Activated CD4-positive, CD25-positive, alpha-beta regulatory T cell treated with anti-CD3 and anti-CD28 coated beads, Interleukin-2, amount 50 U/mL, for 24 hours (primary cell): ENCODE results near the gene SFT2D3.

Source experiments
- ATAC-seq, 2 donors: fragments of 150-1000 bp; cut with Tn5 transposase; one replicate each; pipeline ENCODE4 v1.10.0; 2021; ENCODE audit warnings: mild to moderate bottlenecking in 1 of 2, moderate library complexity in 1 of 2

Gene SFT2D3

GRCh38 chr2:127683056-127683455, 18.2 kb upstream of the SFT2D3 start:
- ATAC-seq: no peak

GRCh38 chr2:127683757-127684156, 17.5 kb upstream of the SFT2D3 start:
- ATAC-seq: no peak

DNA sequence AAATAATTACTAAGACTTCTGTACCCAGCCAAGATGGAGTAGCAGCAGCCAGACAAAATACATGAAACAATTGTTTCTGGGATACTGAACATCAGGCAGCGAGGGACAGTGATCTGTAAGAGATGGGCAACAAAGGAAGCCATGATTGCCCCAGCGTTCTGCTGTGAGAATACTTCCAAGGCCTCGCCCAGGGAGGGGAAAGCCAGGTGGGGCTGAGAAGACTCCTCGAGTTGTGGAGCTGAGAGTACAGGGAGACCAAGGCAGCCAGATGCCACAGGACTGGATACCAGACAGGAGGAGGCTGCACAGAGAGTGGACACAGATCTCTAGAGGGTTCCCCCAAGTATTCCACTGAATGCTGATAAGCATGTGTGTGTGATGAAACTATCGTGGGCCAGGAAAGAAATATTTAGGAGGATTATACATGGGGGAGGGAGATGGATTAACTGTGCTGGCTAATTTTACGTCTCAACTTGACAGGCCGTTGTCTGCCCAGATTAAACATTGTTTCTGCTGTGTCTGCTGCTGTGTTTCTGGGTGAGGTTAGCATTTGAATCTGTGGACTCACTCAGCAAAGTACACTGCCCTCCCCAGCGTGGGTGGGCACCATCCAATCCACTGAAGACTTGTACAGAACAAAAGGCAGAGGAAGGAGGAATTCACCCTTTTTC, 15.8 kb upstream of the SFT2D3 start:
- ATAC-seq: no peak

GRCh38 chr2:127688405-127688804, 12.9 kb upstream of the SFT2D3 start:
- no peak for ATAC-seq

GRCh38 chr2:127690696-127691095, 10.6 kb upstream of the SFT2D3 start:
- ATAC-seq: no peak

DNA sequence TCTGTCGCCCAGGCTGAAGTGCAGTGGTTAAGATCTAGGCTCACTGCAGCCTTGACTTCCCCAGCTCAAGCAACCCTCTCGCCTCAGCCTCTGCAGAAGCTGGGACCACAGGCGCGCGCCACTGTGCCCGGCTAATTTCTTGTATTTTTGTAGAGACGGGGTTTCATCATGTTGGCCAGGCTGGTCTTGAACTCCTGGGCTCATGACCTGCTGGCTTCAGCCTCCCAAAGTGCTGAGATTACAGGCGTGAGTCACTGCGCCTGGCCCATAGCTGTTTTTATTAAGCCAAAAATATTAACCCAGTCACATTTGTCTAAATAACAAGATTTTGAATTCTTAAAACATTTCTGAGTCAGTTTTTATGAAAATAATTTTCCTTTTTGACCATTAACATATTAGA, 6.3 kb upstream of the SFT2D3 start:
- ATAC-seq: no peak

- ATAC-seq: peak; percentile 39 to 69
Observed at GRCh38 chr2:127695491-127696472, 5.5 kb upstream of the SFT2D3 start.

GRCh38 chr2:127697482-127698180, 3.7 kb upstream of the SFT2D3 start:
- ATAC-seq: no peak

- ATAC-seq: no peak
Observed at GRCh38 chr2:127698553-127699355, 2.5 kb upstream of the SFT2D3 start.

GRCh38 chr2:127700527-127701192, 637 bp upstream of the SFT2D3 start:
- ATAC-seq: peak; percentile 1 to 2

DNA sequence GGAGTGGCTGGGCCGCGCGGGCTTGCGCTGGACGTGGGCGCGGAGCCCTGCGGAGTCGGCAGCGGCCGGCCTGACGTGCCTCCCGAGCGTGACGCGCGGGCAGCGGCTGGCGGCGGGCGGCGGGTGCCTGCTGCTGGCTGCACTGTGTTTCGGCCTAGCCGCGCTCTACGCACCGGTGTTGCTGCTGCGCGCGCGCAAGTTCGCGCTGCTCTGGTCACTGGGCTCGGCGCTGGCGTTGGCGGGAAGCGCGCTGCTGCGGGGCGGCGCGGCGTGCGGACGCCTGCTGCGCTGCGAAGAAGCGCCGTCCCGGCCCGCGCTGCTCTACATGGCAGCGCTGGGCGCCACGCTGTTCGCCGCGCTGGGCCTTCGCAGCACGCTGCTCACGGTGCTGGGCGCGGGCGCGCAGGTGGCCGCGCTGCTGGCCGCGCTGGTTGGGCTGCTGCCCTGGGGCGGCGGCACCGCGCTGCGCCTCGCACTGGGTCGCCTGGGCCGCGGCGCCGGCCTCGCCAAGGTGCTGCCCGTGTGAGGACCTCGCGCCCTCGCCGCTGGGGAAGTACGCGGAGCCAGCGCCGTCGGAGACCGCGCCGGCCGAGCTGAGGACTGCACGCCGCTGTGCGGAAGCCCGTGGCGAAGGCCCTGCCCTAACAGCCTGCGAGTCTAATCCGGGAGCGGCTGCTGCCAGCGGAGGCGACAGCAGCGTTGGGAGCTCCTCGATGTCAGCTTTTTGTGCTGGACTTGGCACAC, 526 bp downstream of the SFT2D3 start:
- ATAC-seq: peak; percentile 78 to 81

DNA sequence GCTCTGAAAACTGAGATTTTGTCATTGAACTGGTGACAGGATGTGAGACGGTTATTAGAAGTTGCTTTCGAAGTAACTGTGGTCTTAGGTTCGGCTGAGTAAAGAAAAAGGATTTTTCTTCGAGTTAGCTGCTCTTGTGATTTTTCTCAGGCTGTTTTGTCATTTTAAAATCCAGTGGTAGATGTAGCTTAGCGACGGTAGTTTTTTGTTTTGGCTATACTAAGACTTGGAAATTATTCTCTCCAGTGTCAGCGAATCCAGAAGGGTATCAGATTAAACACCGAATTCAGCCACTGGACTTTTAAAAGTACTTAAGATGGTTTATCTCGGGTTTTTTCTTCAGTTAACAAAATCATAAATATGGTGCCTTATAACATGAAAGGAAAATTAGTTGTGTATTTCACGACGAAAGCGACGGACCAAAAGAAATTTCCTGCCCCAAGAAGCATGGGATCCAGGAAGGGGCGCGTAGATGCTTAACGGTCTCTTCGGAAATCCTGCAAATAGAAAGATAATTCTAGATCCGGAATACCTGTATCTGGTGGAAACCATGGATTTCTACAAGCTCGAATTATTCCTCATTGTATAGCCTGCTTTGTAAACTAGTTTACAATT, 1.2 kb downstream of the SFT2D3 start:
- ATAC-seq: no peak

- ATAC-seq: no peak
Observed at GRCh38 chr2:127703282-127703681, 2.0 kb downstream of the SFT2D3 start.

- no peak for ATAC-seq
Observed at GRCh38 chr2:127704641-127705390, 3.5 kb downstream of the SFT2D3 start.

GRCh38 chr2:127705391-127706065, 4.2 kb downstream of the SFT2D3 start:
- no peak for ATAC-seq

GRCh38 chr2:127706215-127706990, 5.1 kb downstream of the SFT2D3 start:
- no peak for ATAC-seq

DNA sequence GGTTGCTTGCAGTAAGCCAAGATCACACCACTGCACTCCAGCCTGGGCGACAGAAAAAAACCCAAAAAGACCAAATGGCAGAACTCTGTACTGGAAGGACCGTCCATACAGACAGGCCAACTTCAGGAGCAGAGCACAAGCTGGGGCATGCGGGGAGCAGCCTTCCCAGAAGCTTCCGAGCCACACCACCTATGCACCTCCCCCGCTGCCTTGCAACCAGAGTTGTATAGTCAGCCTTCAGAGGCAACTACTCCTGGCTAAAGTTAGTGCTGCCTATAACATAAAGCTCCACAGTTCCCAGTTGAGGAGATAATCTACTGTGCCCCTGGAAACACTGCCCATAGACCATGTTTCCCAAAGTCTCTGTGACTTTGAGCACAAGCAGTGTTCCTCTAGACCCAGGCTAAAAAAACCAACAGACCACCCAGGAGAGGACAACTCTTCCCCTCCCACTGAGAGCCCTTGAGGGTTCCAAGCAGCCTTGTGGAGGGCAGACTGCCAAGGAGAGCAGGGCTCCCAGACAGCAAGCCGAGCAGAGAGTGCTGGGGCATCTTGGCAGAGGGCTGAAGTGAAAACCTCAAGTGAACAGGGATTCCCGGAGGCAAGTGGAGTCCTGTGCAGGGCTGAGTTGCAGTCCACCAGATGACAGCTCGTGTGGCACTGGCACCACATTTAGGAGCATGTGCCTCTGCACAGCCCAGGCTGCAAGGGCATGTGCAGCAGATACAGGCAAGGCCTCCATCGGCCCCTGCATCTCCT, 6.8 kb downstream of the SFT2D3 start:
- ATAC-seq: no peak

- no peak for ATAC-seq
Observed at GRCh38 chr2:127709336-127709735, 8.0 kb downstream of the SFT2D3 start.
